Prostate gland (tissue), 2 donors: ENCODE results near the gene TSPAN14. TPM values are rescaled to one million over a fixed set of nuclear protein-coding genes. Genes with fewer than 3 reads are reported as not detected.

ENCODE experiments used
- DNase-seq: peaks from one replicate; pipeline ENCODE4 v3.0.0-alpha.2; 2019; ENCODE audit warnings: low spot score
- H3K27ac ChIP-seq, 2 donors: fragments of 200-600 bp; sonication (generic); 2 replicates each; pipeline ENCODE4 v1.5.1; 2017 to 2019
- H3K27me3 ChIP-seq: fragments of 200-600 bp; sonication (generic); replicated peaks from 2 replicates; pipeline ENCODE4 v1.5.1; 2019; ENCODE audit not compliant: insufficient read depth
- H3K36me3 ChIP-seq, 2 donors: fragments of 200-600 bp; sonication (generic); 1 replicate in 1 of 2; 2 replicates in 1 of 2; pipeline versions ENCODE4 v1.5.1 to v1.8.1; 2017 to 2019
- H3K4me1 ChIP-seq: fragments of 200-600 bp; sonication (generic); replicated peaks from 2 replicates; pipeline ENCODE4 v1.5.1; 2019
- H3K4me3 ChIP-seq, 2 donors: fragments of 200-600 bp; sonication (generic); 2 replicates each; pipeline ENCODE4 v1.5.1; 2017 to 2019
- H3K9me3 ChIP-seq: fragments of 200-600 bp; sonication (generic); 2 replicates; pipeline ENCODE4 v1.5.1; 2017
- POLR2A ChIP-seq: fragments of 450-650 bp; IDR thresholded peaks from one replicate; pipeline ENCODE4 v1.6.1; 2016; ENCODE audit warnings: antibody characterized with exemption, mild to moderate bottlenecking
- POLR2AphosphoS5 ChIP-seq: sonication (generic); formaldehyde crosslinking; IDR thresholded peaks from one replicate; pipeline ENCODE4 v1.6.1; 2017; ENCODE audit warnings: antibody characterized with exemption
- whole genome bisulfite sequencing: methylation state at CpG from one replicate; pipeline ENCODE4 v1.1.5; 2018; 5-methylcytosine and 5-hydroxymethylcytosine counted together
- intact Hi-C: fragments of 100-400 bp; cut with DNase I; formaldehyde crosslinking; loops from one replicate; pipeline ENCODE4 v1.14.2; 2022
- total RNA-seq, 2 donors: library from RNA; depleted of rRNA; stranded (reverse); fragments of >200 nt; gene quantifications; one replicate each; pipeline ENCODE4 v1.1.0, GENCODE V29; 2016
- TF ChIP-seq, protein P1 (sequence below), 4 experiments: fragments of 200-600 bp in 2 of 4; fragments of 450-650 bp in 2 of 4; sonication (generic) in 2 of 4; IDR thresholded peaks; 1 replicate in 3 of 4; 2 replicates in 1 of 4; pipeline ENCODE4 v1.5.1; 2016 to 2019; ENCODE audit warnings: antibody characterized with exemption in 4 of 4, mild to moderate bottlenecking in 2 of 4, moderate library complexity in 2 of 4

The TSPAN14 gene
- total RNA-seq, 2 donors from 2014 or later = 69.8 to 103 TPM

DNA sequence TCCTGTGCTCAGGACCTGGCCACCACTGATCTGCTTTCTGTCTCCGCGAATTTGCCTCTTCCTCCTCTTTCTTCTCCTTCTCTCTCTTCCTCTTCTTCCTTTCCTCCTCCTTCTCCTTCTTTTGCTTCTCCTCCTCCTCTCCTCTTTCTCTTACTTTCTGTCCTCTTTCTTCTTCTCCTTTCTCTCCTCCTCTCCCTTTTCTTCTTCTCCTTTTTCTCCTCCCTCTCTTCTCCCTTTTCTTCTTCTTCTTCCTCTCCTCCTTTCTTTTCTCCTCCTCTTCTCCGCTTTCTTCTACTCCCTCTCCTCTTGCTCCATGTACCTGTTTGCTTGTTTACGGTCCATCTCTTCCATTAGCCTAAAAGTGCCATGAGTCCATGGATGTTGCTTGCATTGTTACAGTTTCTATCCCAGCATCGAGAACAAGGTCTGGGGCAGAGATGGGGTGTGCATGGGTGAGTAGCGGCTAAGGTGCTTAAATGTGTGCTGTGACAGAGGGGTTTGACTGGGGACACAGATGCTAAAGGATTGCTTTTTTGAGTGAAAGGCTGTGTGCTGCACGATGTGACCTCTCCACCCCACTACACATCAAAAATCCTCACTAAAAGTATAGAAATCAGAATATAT lies 91.3 kb downstream of the TSPAN14 start:
- no peak overlapping the region for H3K4me3 ChIP-seq
- no peaks in the 10 kb centered on the region for H3K36me3 ChIP-seq
- no peaks in the 10 kb centered on the region for H3K27me3 ChIP-seq
- TF ChIP-seq, protein P1, sequence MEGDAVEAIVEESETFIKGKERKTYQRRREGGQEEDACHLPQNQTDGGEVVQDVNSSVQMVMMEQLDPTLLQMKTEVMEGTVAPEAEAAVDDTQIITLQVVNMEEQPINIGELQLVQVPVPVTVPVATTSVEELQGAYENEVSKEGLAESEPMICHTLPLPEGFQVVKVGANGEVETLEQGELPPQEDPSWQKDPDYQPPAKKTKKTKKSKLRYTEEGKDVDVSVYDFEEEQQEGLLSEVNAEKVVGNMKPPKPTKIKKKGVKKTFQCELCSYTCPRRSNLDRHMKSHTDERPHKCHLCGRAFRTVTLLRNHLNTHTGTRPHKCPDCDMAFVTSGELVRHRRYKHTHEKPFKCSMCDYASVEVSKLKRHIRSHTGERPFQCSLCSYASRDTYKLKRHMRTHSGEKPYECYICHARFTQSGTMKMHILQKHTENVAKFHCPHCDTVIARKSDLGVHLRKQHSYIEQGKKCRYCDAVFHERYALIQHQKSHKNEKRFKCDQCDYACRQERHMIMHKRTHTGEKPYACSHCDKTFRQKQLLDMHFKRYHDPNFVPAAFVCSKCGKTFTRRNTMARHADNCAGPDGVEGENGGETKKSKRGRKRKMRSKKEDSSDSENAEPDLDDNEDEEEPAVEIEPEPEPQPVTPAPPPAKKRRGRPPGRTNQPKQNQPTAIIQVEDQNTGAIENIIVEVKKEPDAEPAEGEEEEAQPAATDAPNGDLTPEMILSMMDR (IDR thresholded peaks at IDR 0.05) = no peak
- TF ChIP-seq POLR2A = no peak
- TF ChIP-seq POLR2AphosphoS5 = no peak
- H3K27ac ChIP-seq = no peak overlapping the region
- H3K9me3 ChIP-seq = no peaks in the 10 kb centered on the region
- intact Hi-C loops = no loop called here
- H3K4me1 ChIP-seq = no peaks in the 10 kb centered on the region
- WGBS = 85% methylated on average over 7 of the region's 7 CpGs
- DNase-seq = no peak

DNA sequence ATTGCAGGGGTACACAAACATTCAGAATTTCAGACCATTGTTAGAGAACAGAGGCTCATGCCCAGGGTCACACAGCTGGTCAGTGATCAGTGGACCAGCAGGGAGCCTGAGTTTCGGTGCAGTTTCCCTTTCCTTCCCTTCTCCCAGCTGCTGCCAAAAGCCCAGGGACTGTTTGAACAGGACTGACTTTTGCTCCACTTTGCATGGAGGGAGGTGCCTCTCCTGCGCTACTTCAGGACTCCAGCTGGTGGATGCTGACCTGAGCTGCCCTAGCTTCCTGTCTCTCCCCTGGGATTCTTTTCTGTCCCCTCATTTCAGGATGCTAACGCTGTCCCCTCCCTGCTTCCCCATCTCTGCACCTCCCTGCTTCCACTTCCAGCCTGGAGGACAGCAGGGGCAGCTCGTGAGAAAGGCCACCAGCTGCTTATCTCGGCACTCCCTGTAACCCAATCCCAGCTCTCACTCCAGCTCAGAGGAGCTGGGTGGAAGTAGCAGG lies 98.1 kb downstream of the TSPAN14 start:
- H3K27ac ChIP-seq = no peak overlapping the region
- 33% methylated on average over 5 of the region's 5 CpGs for WGBS
- H3K36me3 ChIP-seq = no peaks in the 10 kb centered on the region
- H3K27me3 ChIP-seq = no peaks in the 10 kb centered on the region
- no peaks in the 10 kb centered on the region for H3K4me1 ChIP-seq
- no peak for TF ChIP-seq POLR2AphosphoS5
- TF ChIP-seq, protein P1 (IDR thresholded peaks at IDR 0.05) = no peak
- no peak for TF ChIP-seq POLR2A
- no peaks in the 10 kb centered on the region for H3K9me3 ChIP-seq
- DNase-seq = no peak
- intact Hi-C loops = no loop called here
- no peak overlapping the region for H3K4me3 ChIP-seq

DNA sequence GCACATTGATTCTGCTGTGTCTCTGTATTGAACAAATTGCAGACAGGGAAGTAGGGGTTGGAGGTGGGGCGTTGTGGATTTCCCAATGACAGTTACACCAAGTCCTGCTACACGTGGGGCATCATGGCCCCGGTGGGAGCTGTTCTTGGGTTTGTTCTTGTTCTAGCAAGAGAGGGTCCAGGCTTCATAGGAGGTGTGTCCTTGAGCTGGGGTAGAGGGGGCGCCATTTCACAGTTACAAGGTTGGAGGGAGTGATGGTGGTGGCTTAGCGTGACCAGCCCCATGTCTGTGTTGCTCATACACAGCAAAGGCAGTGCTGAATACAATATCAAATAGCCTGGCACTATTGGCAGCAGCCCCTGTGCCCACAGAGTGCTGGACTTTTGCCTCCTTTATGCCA lies 99.3 kb downstream of the TSPAN14 start:
- Histone ChIP-seq H3K36me3 (no peaks in the 10 kb centered on the region), H3K27me3 (no peaks in the 10 kb centered on the region), H3K9me3 (no peaks in the 10 kb centered on the region), H3K4me3 (no peak overlapping the region), H3K27ac (no peak overlapping the region), H3K4me1 (no peaks in the 10 kb centered on the region)
- no peak for DNase-seq
- no peak for TF ChIP-seq POLR2A
- TF ChIP-seq, protein P1 (IDR thresholded peaks at IDR 0.05) = no peak
- TF ChIP-seq POLR2AphosphoS5 = no peak
- intact Hi-C loops = no loop called here
- WGBS = 87% methylated on average over 5 of the region's 5 CpGs

DNA sequence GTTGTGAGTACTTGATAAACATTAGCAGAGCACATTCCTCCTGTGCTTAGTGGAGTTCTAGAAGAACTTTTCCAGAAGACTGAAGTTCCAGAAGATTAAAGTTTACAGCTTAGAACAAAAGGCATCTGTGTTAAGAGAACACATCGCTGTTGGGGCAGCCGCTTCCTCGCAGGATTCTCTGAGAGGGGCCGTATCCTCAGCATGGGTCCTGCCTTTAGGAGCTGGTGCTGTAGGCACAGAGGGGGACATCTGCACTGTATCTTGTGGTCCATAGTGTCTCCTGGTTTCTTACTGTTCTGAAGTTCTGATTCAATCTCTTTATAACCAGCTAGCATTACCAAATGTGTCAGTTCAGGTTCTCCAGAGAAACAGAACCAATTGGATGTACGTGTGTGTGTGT lies 99.9 kb downstream of the TSPAN14 start:
- Histone ChIP-seq H3K4me1 (no peaks in the 10 kb centered on the region), H3K27me3 (no peaks in the 10 kb centered on the region), H3K27ac (no peak overlapping the region), H3K4me3 (no peak overlapping the region), H3K36me3 (no peaks in the 10 kb centered on the region), H3K9me3 (no peaks in the 10 kb centered on the region)
- intact Hi-C loops = no loop called here
- TF ChIP-seq POLR2AphosphoS5 (no peak), POLR2A (no peak)
- TF ChIP-seq, protein P1 (IDR thresholded peaks at IDR 0.05) = no peak
- DNase-seq = no peak
- WGBS = 69% methylated on average over 5 of the region's 5 CpGs

DNA sequence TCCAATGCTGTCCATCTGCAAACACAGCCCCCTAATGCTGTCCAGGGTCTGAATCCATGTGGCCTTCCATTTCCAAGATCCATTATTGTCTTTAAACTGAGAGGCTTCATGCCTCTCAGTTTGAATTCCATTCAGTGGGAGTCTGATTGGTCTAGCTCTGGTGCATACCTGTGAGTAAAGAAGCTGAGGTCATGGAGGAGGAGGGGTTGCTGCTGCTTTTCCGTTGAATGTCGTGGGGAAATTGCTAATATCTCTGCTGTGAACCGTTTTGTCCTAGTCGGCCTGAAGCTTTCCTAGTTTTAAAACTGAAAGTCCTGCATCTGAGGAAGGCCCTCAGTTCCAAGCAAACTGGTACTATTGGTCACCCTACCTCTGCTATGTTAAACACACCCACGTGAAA lies 101.3 kb downstream of the TSPAN14 start:
- H3K4me3 ChIP-seq = no peak overlapping the region
- no peak overlapping the region for H3K27ac ChIP-seq
- H3K27me3 ChIP-seq = no peaks in the 10 kb centered on the region
- no peaks in the 10 kb centered on the region for H3K9me3 ChIP-seq
- 69% methylated on average over 5 of the region's 5 CpGs for WGBS
- DNase-seq = no peak
- H3K4me1 ChIP-seq = no peaks in the 10 kb centered on the region
- no peak for TF ChIP-seq POLR2A
- TF ChIP-seq, protein P1 (IDR thresholded peaks at IDR 0.05) = no peak
- no peak for TF ChIP-seq POLR2AphosphoS5
- intact Hi-C loops = no loop called here
- H3K36me3 ChIP-seq = no peaks in the 10 kb centered on the region
